Tibial nerve (tissue), 4 donors: Measurements from ENCODE around the gene ADAMTS17.

Source experiments
- CTCF ChIP-seq, 5 experiments: fragments of 200-600 bp in 3 of 5; fragments of 450-650 bp in 2 of 5; sonication (generic) in 3 of 5; IDR thresholded peaks; one replicate each; pipeline ENCODE4 v1.5.1; 2016 to 2019; ENCODE audit warnings: antibody characterized with exemption in 5 of 5, mild to moderate bottlenecking in 3 of 5, moderate library complexity in 2 of 5
- EP300 ChIP-seq, 2 donors: sonication (generic); formaldehyde crosslinking; IDR thresholded peaks; one replicate each; pipeline ENCODE4 v1.6.1; 2017; ENCODE audit warnings: antibody characterized with exemption in 2 of 2, mild to moderate bottlenecking in 1 of 2
- POLR2A ChIP-seq, 2 donors: fragments of 450-650 bp; IDR thresholded peaks; one replicate each; pipeline ENCODE4 v1.6.1; 2017; ENCODE audit warnings: antibody characterized with exemption in 2 of 2, mild to moderate bottlenecking in 2 of 2, moderate library complexity in 2 of 2

GRCh38 chr15:99955532-99955931, 386.2 kb downstream of the ADAMTS17 start:
- TF ChIP-seq CTCF (IDR thresholded peaks at IDR 0.05) (no peak), POLR2A (IDR thresholded peaks at IDR 0.05) (no peak), EP300 (IDR thresholded peaks at IDR 0.05) (no peak)
